Measurements from ENCODE around the gene MEX3D.

- TF ChIP-seq CTCF (conservative IDR thresholded peaks at IDR 0.05; ENCODE audit: low read length) (no peak), EZH2phosphoT487 (IDR thresholded peaks at IDR 0.05; ENCODE audit: borderline replicate concordance, low read depth, low read length) (no peak)
These were observed 36.1 kb downstream of the MEX3D start for GRCh38 chr19:1532003-1532402.

All from OCI-LY7 (cell line).